Left hindlimb (tissue), 1 donor: ENCODE data around the gene SKIL.

Experiments used
- DNase-seq: peaks from one replicate; pipeline ENCODE4 v3.0.0-alpha.2; 2018

SKIL gene

DNA sequence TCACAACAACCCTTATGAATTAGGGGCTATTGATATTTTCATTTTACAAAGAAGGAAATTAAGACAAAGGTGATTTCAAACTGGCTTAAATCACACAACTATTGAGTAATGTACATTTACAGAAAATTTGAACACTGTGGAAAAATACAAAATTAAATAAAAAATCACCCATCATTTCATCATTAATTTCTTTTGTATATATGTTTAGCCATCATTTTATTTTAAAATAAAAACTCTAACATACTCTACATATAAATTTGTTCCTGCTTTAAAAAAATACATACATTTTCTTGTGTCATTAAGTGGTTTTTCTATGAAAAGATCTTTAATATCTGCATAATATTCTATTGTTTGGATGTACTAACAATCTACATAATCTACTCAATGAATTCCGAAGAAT lies 81.3 kb downstream of the SKIL start:
- DNase-seq = no peak

DNA sequence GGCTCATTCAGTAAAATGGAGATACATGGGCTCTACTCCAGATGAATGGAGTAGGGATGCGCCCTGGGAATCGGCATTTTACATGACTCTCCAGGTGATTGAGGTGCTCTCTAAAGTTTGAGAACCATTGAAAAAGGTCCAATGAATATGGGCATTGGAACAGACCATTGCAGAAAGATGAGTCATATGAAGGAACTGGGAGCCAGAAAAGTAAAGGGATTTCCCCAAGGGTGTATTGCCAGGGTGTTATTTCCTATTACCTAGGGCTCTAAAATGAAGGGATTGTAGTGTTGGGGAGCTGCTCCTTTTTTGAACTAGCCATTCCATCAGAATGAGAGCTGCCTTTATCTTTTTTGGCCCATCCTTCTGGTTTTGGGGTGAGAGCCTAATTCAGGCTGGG lies 82.8 kb downstream of the SKIL start:
- DNase-seq = no peak

DNA sequence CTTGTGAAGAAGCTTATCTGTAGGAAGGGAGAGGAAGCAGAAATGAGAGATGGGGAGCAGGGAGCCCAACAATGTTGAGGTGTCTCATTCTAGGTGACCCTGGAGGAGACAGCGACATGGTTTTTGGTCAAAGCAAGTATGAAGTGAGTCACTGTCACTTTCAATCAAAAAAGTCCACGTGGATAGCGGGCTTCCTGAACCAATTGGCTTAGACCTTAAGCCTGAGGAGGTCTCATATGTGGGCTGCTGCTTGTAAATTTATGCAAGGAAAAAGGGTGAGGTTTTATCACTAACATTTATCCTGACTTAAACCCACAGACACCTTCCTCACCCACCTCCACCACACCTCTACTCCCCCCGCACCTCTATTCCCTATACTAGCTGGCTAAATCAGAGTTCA lies 83.9 kb downstream of the SKIL start:
- no peak for DNase-seq

DNA sequence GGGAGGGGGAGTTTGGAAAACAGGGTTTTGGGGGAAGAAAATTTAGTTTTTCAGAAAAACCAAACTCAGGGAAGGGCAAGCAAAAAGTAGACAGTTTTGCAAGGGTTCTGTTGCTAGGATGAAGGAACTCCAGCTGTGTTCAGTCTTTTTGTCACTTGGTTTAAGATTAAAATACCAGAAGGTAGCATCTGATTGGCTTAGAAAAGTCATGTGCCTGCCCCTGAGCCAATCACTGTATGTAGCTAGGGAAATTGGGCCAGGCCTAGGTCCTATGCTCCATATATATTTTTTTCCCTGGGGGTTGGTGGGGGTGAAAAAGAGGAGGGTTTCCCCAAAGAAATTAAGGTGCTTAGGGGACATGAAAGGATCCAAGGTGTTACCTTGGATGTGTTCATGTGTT lies 85.4 kb downstream of the SKIL start:
- DNase-seq = no peak

DNA sequence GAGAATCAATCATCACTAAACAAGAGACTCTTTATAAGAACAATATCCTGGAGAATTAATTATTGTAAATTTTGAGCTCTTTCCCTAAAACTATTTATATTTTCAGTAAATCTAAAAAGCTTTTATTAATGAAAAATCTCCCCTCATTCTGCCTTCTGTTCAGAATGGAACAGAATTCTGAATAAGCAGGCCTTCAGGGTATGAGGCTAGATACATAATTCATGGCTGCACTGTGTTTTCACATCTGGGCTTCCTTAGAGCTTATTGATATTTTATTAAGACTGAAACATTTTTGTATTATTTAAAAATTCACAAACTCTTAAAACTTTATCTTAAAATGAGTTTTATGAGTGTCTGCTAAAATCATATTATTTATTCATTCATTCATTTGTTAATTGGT lies 85.9 kb downstream of the SKIL start:
- no peak for DNase-seq
